GM19043 (cell line): Measurements from ENCODE around the gene CDK4.
A peak's percentile ranks its signal among the peaks of the same experiment; 100 is the strongest.
"Not testable (repeated sequence)": the region's sequence is repeated elsewhere in the genome, so short reads cannot be mapped to it uniquely, and the experiment has no call there.

Experiments
- ATAC-seq: cut with Tn5 transposase; IDR thresholded peaks from one replicate; pipeline ENCODE4 v1.9.1; 2021; ENCODE audit warnings: low read depth; ENCODE audit not compliant: unreplicated experiment

CDK4 gene

DNA sequence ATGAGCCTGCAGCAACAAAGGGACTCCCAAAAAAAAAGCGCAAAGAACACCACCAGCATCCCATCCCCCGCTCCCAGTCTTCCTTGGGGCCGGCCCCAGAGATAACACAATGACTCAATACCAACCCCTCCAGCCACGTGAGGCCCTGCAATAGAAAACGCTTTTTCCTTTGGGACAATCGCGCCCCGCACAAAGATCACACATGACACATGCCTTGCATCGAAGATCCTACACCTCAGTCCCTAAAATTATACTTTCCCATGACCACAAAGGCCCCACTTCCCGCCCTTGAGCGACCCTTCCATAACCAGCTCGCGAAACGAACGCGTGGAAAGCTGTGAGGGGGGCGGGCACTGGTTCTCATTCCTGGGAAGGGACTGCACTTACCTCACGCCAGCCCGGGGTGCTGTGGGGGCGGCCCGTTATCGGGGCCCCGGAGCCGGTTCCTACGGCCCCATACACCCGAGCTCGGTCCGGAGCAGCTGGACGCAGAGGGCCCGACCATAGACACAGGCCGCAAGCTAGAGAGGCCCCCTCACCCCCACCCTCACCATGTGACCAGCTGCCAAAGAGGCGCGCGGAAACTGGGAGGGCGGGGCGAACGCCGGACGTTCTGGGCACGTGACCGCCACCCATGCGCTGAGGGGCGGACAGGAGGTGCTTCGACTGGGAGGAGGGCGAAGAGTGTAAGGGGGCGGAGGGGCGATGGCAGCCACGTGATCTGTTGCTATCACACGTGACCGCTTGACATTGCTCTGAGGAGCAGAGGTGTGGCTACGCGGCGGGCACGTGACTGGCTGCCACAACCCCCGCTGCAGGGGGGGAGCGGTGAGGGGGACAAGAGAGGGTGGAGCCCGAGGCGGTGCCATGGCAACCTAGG, at the start of gene CDK4:
Gene CDK4, minus strand, starts transcription at position 523 of the 880 bp plus-strand sequence. CDS start 593 bp downstream, outside the sequence.
- peak; percentile 60 for ATAC-seq

GRCh38 chr12:57800965-57801364, 48.9 kb upstream of the CDK4 start:
- no peak for ATAC-seq

DNA sequence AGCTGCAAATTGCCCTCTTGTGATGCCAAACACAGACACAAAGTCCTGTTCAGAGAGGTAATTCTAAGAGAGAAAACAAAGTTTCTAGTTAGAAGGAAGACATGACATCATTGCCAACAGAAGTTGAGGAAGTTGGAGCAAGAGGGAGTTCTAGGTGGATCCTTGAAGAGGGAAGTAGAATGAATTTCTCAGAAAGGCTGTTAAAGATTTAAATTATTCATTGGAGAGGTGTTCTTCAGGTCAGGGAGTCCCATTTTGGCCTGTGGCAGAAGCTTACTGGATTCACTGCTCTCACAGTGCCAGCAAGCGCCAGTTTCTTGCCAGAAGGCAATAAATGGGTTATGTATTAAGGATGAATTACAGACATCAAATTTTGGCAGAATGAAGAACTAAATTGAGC, 45.8 kb upstream of the CDK4 start:
- no peak for ATAC-seq

- ATAC-seq = no peak
These were observed 44.9 kb upstream of the CDK4 start for GRCh38 chr12:57796996-57797395.

DNA sequence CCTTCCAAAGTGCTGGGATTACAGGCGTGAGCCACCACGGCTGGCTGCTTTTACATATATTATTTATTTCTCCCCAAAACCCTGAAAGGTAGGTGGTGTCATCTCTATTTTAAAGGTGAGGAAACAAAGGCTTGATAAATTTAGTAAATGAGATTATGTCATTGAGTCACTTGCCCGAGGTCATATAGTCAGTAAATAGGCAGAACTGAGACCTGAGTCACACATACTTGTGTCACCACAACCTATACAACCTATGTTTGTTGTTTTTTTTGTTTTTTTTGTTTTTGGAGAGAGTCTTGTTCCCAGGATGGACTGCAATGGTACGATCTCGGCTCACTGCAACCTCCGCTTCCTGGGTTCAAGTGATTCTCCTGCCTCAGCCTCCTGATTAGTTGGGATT, 43.2 kb upstream of the CDK4 start:
- no peak for ATAC-seq

GRCh38 chr12:57793920-57794319, 41.8 kb upstream of the CDK4 start:
- ATAC-seq = no peak

DNA sequence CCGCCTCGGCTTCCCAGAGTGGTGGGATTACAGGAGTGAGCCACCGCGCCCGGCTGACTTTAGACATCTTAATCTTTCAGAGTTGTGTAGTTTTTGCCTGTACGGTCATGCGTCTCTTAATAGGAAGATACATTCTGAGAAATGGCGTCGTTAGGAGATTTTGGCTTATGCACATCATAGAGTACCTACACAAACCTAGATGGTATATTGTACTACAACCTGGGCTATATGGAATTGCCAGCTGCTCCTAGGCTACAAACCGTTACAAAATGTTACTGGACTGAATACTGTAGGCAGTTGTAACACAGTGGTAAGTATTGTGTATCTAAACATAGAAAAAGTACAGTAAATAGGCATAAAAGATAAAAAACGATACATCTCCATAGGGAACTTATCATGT, 31.8 kb upstream of the CDK4 start:
- ATAC-seq = no peak

- ATAC-seq = no peak
These were observed 31.3 kb upstream of the CDK4 start for GRCh38 chr12:57783466-57783801.

- peak; percentile 88 for ATAC-seq
These were observed 30.7 kb upstream of the CDK4 start, which contains the start of gene TSFM for GRCh38 chr12:57782608-57783465. TSFM (plus strand) TSS chr12:57782787; CDS start chr12:57782802, 15 bp downstream.

DNA sequence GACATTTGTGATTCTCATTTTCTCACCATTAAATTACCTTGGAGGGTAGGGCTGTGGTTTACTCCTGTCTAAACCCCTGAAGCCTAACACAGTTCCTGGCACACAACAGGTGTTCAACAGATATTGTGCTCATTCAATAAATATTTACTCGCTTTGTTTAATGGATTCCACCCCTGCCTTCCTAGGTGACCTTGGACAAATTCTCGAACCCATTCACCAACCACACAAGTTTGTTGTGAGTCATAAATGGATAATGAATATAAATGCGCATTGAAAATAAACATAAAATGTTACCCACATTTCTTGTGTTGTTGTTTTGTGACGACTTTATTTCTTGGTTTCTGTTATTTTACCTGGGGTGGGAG, 30.1 kb upstream of the CDK4 start:
- ATAC-seq = no peak

- ATAC-seq = no peak
These were observed 29.7 kb upstream of the CDK4 start for GRCh38 chr12:57781801-57782200.

- no peak for ATAC-seq
These were observed 29.1 kb upstream of the CDK4 start for GRCh38 chr12:57781244-57781643.

DNA sequence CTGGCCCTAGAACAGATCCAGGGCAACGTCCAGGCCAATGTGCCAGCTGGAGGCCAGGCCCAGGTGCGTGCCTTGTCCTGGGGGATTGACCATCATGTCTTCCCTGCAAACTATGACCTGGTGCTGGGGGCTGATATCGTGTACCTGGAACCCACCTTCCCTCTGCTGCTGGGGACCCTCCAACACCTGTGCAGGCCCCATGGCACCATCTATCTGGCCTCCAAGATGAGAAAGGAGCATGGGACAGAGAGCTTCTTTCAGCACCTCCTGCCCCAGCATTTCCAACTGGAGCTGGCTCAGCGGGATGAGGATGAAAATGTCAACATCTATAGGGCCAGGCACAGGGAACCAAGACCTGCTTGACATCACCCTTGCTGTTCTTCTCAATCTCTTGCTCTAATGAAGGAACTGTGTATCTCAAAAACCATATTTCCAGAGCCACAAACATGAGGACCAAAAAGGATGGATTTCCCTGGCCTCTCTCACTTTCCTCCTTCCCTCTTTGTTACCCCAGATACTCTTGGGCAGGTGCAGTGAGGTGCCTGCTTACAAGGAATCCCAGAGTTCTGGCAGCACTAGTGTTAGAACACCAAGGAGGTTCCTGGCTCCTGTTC, 28.3 kb upstream of the CDK4 start:
- ATAC-seq = no peak

DNA sequence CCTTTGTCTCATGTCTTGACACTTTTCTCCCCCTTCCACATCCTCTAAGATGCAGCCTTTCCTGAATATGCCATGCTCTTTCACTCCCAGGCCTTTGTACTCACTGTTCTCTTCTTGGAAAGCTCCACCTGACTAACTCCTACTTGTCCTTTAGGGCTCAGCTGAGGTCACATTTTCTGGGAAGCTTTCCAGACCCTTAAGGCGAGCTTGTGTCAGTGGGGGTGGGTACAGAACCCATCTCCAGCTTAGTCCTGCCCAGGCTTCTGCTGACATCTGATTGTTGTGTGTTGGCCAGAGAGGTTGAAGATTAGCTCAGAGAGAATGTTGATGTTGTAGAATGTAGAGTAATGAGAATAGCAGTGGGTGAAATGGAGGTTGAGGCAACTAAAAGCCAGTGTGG, 27.6 kb upstream of the CDK4 start:
- ATAC-seq = no peak

GRCh38 chr12:57777911-57778310, 25.8 kb upstream of the CDK4 start:
- ATAC-seq = no peak

DNA sequence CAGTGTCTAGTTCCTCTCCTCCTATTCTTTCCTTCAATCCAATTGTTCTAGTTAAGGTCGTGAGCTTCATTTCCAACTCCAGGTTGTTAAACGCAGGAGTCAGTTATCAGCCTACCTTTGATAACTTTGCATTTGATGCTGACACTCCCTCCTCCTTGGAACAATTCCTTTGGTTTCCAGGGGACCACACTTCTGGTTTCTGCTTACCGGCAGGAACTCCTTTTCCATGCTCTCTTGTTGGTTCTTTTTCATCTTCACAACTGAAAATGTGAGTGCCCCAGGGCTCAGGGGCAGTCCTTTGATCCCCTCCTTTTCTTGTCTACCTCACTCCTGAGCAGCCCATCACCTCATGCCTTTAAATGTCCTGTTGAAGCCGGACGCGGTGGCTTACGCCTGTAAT, 25.3 kb upstream of the CDK4 start:
- ATAC-seq = no peak

- ATAC-seq = no peak
These were observed 24.1 kb upstream of the CDK4 start for GRCh38 chr12:57776247-57776587.

GRCh38 chr12:57775563-57776246, 23.6 kb upstream of the CDK4 start:
- ATAC-seq = no peak

- no peak for ATAC-seq
These were observed 22.9 kb upstream of the CDK4 start for GRCh38 chr12:57775044-57775443.

DNA sequence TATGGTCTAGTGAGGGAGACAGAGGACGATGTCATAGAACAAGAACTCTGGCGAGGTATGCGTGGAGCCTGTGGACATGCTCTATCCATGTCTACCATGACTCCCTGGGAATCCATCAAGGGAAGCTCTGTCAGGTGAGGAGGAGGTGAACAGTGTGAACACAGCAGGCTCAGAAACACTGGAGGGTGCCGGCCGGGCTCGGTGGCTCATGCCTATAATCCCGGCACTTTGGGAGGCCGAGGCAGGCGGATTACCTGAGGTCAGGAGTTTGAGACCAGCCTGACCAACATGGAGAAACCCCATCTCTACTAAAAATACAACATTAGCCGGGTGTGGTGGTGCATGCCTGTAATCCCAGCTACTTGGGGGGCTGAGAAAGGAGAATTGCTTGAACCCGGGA, 22.5 kb upstream of the CDK4 start:
- ATAC-seq = not testable (repeated sequence)
